PC-3 (cell line): ENCODE data around the gene IFNAR1. TPM values are rescaled to one million over a fixed set of nuclear protein-coding genes. Genes with fewer than 3 reads are reported as not detected.

Source experiments
- ATAC-seq: fragments of 200-7000 bp; cut with Tn5 transposase; 2 replicates; pipeline ENCODE4 v1.9.1; 2020; ENCODE audit warnings: mild to moderate bottlenecking, moderate library complexity
- Bru-seq: library from RNA; stranded (reverse); fragments of 400-500 nt; gene quantifications from one replicate; lab custom pipeline; 2021; lab: Mats Ljungman, UMichigan
- BruChase-seq, 2 experiments: library from RNA; stranded (reverse); fragments of 400-500 nt; gene quantifications; one replicate each; lab custom pipeline; 2021; lab: Mats Ljungman, UMichigan
- BruUV-seq: library from RNA; stranded (reverse); fragments of 400-500 nt; replicated peaks from 2 replicates; lab custom pipeline; 2021; lab: Mats Ljungman, UMichigan
- CTCF ChIA-PET: fragments of 300-600 bp; sonication (Branson Sonifier 250); formaldehyde crosslinking; loops from one replicate; lab custom pipeline; 2022; ENCODE audit warnings: antibody characterized with exemption; lab: Charles Lee
- POLR2A ChIA-PET: fragments of 300-600 bp; sonication (Branson Sonifier 250); formaldehyde crosslinking; loops from one replicate; lab custom pipeline; 2022; ENCODE audit warnings: antibody characterized with exemption; ENCODE audit not compliant: unreplicated experiment; lab: Charles Lee
- DNase-seq: peaks from one replicate; pipeline ENCODE4 v3.0.0-alpha.2; 2015
- H2AFZ ChIP-seq: fragments of 300-600 bp; sonication (generic); 2 replicates; pipeline ENCODE4 v1.6.0; 2016; ENCODE audit warnings: antibody characterized with exemption, low read length
- H3F3A ChIP-seq: fragments of 300-600 bp; sonication (generic); one replicate; pipeline ENCODE4 v1.6.0; 2017; ENCODE audit warnings: antibody characterized with exemption, low read length, control low read depth, mild to moderate bottlenecking; ENCODE audit not compliant: unreplicated experiment
- H3K27ac ChIP-seq: fragments of 300-600 bp; sonication (generic); 2 replicates; pipeline ENCODE4 v1.5.1; 2016; ENCODE audit warnings: mild to moderate bottlenecking, low read length
- H3K27me3 ChIP-seq: fragments of 300-600 bp; sonication (generic); 2 replicates; pipeline ENCODE4 v1.6.1; 2016; ENCODE audit warnings: low read length, mixed read lengths
- H3K36me3 ChIP-seq: fragments of 300-600 bp; sonication (generic); 2 replicates; pipeline ENCODE4 v1.6.1; 2016; ENCODE audit warnings: low read depth, mixed run types, low read length, mixed read lengths
- H3K4me1 ChIP-seq: fragments of 300-600 bp; sonication (generic); 2 replicates; pipeline ENCODE4 v1.5.1; 2016; ENCODE audit warnings: low read length; ENCODE audit not compliant: insufficient read depth
- H3K4me2 ChIP-seq: fragments of 300-600 bp; sonication (generic); 2 replicates; pipeline ENCODE4 v1.6.0; 2016; ENCODE audit warnings: low read length
- H3K4me3 ChIP-seq: fragments of 300-600 bp; sonication (generic); 2 replicates; pipeline ENCODE4 v1.5.1; 2016; ENCODE audit warnings: mild to moderate bottlenecking, low read length, mixed read lengths
- H3K79me2 ChIP-seq: fragments of 300-600 bp; sonication (generic); 2 replicates; pipeline ENCODE4 v1.6.1; 2017; ENCODE audit warnings: low read length, mixed read lengths
- H3K9ac ChIP-seq: fragments of 300-600 bp; sonication (generic); 2 replicates; pipeline ENCODE4 v1.6.0; 2016; ENCODE audit warnings: mild to moderate bottlenecking, low read length
- H3K9me2 ChIP-seq: fragments of 300-600 bp; sonication (generic); replicated peaks from 2 replicates; pipeline ENCODE4 v1.6.1; 2016; ENCODE audit warnings: mixed run types, low read length, mixed read lengths
- H3K9me3 ChIP-seq: fragments of 300-600 bp; sonication (generic); 2 replicates; pipeline ENCODE4 v1.6.1; 2016; ENCODE audit warnings: low read length, mixed read lengths
- H4K20me1 ChIP-seq: fragments of 300-600 bp; sonication (generic); 2 replicates; pipeline ENCODE4 v1.6.1; 2016; ENCODE audit warnings: low read length, mixed read lengths
- EZH2 ChIP-seq: fragments of 300-600 bp; sonication (generic); IDR thresholded peaks from one replicate; pipeline ENCODE4 v1.6.1; 2017; ENCODE audit warnings: antibody characterized with exemption, mild to moderate bottlenecking, low read length; ENCODE audit not compliant: unreplicated experiment
- EZH2phosphoT487 ChIP-seq: fragments of 300-600 bp; sonication (generic); IDR thresholded peaks from 2 replicates; pipeline ENCODE4 v1.6.1; 2018; ENCODE audit warnings: mild to moderate bottlenecking, antibody characterized with exemption, low read length, borderline replicate concordance
- intact Hi-C: fragments of 100-400 bp; cut with micrococcal nuclease; formaldehyde crosslinking; loops from 2 replicates; pipeline ENCODE4 v1.9.0; 2023
- long read RNA-seq: library from polyadenylated mRNA; unstranded; transcript quantifications from one replicate; pipeline ENCODE4 v2.0.0, GENCODE V29; 2021; ENCODE audit not compliant: unreplicated experiment
- total RNA-seq: library from RNA; depleted of rRNA; stranded (reverse); fragments of >200 nt; gene quantifications from 2 replicates; pipeline ENCODE4 v1.2.3, GENCODE V29; 2014; rRNA removed
- TF ChIP-seq, protein P1 (sequence below): fragments of 300-600 bp; sonication (generic); conservative IDR thresholded peaks from 2 replicates; pipeline ENCODE4 v1.5.1; 2017; ENCODE audit warnings: antibody characterized with exemption, low read depth, mild to moderate bottlenecking, low read length

Gene IFNAR1
- total RNA-seq (13.2 and 18.4 TPM in 2 replicates), Bru-seq, nascent RNA (percentile 85 among the genes with signal in this experiment), BruChase-seq, experiment 1, labeled RNA remaining after a 6-hour chase (percentile 92 among the genes with signal in this experiment), BruChase-seq, experiment 2, labeled RNA remaining after a 2-hour chase (percentile 86 among the genes with signal in this experiment)
- long read RNA-seq, full-length matches to known transcripts = 91 of 149 reads
- long read RNA-seq, partial matches to known transcripts = 13 of 149 reads
- long read RNA-seq, other reads (novel, unspliced or antisense) = 45 of 149 reads

DNA sequence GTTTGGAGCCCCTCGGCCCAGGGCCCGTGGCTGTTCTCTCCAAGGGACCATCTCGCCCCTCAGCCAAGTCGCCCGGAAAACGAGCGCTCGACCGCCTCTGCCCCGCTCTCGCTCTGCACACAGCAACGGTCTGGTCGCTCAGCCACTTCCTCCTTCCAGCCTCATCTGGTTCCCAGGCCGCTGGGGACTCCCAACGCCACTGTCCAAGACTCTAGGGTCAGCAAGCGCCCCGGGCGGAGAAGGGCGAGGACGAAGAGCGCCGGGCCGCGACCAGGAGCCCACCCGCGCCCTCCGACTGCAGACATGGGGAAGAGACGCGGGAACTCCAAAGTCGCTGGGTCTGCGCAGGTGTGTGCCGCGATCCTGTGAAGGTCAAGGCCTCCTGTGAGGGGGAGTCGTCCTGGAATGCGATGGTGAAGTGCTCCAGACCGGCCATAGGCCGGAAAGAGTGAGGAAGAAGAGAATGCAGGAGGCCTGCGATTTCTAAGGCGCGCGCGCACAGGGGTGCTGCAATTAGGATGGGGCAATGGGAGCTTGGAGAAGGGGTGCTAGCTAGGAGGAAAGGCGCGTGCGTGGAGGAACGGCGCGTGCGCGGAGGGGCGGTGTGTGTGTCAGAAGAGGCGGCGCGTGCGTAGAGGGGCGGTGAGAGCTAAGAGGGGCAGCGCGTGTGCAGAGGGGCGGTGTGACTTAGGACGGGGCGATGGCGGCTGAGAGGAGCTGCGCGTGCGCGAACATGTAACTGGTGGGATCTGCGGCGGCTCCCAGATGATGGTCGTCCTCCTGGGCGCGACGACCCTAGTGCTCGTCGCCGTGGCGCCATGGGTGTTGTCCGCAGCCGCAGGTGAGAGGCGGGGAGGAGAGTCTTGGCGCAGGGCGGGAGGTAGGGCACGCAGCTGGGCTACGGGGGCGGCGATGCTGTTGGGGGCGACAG lies at the start of gene IFNAR1:
Gene IFNAR1, plus strand, starts transcription at position 680 of the 931 bp plus-strand sequence. Its CDS starts 86 bp downstream, at position 766.
- H3K36me3 ChIP-seq = no peaks in the 10 kb centered on the region
- DNase-seq (peak; percentile 94), ATAC-seq (peak; percentile 90)
- no peaks in the 10 kb centered on the region for H3K9me2 ChIP-seq
- BruUV-seq = TSS peak; percentile 76
- peak within 1 kb of the TSS; percentile 98 for H2AFZ ChIP-seq
- intact Hi-C loops = loop anchor here (1.0 to 2.0 kb wide), 4 partner anchors 50 to 126 kb away; partner anchors contain the start of gene IL10RB
- no peaks in the 10 kb centered on the region for H3K9me3 ChIP-seq
- no peaks in the 10 kb centered on the region for H3F3A ChIP-seq
- peak within 1 kb of the TSS; percentile 74 for H3K27ac ChIP-seq
- TF ChIP-seq, protein P1, sequence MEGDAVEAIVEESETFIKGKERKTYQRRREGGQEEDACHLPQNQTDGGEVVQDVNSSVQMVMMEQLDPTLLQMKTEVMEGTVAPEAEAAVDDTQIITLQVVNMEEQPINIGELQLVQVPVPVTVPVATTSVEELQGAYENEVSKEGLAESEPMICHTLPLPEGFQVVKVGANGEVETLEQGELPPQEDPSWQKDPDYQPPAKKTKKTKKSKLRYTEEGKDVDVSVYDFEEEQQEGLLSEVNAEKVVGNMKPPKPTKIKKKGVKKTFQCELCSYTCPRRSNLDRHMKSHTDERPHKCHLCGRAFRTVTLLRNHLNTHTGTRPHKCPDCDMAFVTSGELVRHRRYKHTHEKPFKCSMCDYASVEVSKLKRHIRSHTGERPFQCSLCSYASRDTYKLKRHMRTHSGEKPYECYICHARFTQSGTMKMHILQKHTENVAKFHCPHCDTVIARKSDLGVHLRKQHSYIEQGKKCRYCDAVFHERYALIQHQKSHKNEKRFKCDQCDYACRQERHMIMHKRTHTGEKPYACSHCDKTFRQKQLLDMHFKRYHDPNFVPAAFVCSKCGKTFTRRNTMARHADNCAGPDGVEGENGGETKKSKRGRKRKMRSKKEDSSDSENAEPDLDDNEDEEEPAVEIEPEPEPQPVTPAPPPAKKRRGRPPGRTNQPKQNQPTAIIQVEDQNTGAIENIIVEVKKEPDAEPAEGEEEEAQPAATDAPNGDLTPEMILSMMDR = no peak
- no peak for TF ChIP-seq EZH2phosphoT487
- TF ChIP-seq EZH2 = no peak
- CTCF ChIA-PET = interaction anchor here (0.7 to 1.7 kb wide), 4 partner anchors 37 to 125 kb away, joined by 4 to 11 read pairs (median 6); no protein-coding TSS in a partner anchor
- peak within 1 kb of the TSS; percentile 97 for H3K4me2 ChIP-seq
- H3K27me3 ChIP-seq = no peaks in the 10 kb centered on the region
- H4K20me1 ChIP-seq = no peaks in the 10 kb centered on the region
- H3K4me1 ChIP-seq = peaks cover 7% of the 10 kb centered on the region; the same call in 1 of the 2 replicates
- peak within 1 kb of the TSS; percentile 92 for H3K9ac ChIP-seq
- H3K79me2 ChIP-seq = peaks cover 45% of the 10 kb centered on the region
- POLR2A ChIA-PET = interaction anchor here (0.6 to 1.1 kb wide), 12 partner anchors 21 to 1046 kb away, joined by 3 to 17 read pairs (median 4); partner anchors contain the start of genes IL10RB and MIS18A
- H3K4me3 ChIP-seq = peak within 1 kb of the TSS; percentile 93

DNA sequence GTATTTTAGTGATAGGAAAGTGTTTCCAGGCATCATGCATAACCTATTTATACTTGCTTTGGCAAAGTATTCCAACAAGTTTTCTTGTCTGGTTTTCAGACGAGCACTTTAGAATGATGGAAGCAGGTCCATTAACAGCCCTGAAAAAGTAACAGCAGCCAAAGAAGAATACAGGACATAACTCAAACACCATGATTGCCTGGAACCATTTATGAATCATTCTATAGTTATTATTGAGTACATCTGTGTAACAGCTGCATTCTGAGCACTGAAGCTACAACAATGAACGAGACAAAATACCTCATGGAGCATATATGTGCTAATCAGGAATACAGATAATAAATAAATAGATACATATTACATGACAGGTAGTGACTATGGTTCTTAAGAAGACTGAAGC lies 46.0 kb upstream of the IFNAR1 start:
- H3K9me2 ChIP-seq = no peaks in the 10 kb centered on the region
- no peaks in the 10 kb centered on the region for H3K36me3 ChIP-seq
- no peak for ATAC-seq
- no peak overlapping the region for H2AFZ ChIP-seq
- ChIA-PET POLR2A (no interaction called here), CTCF (no interaction called here)
- no peak overlapping the region for H3K9ac ChIP-seq
- no peaks in the 10 kb centered on the region for H4K20me1 ChIP-seq
- intact Hi-C loops = no loop called here
- no peaks in the 10 kb centered on the region for H3F3A ChIP-seq
- no peaks in the 10 kb centered on the region for H3K79me2 ChIP-seq
- no peaks in the 10 kb centered on the region for H3K27me3 ChIP-seq
- no peaks in the 10 kb centered on the region for H3K4me1 ChIP-seq
- TF ChIP-seq EZH2 = no peak
- TF ChIP-seq, protein P1 = no peak
- no peak for TF ChIP-seq EZH2phosphoT487
- BruUV-seq = no TSS peak
- no peak overlapping the region for H3K27ac ChIP-seq
- no peak for DNase-seq
- no peaks in the 10 kb centered on the region for H3K9me3 ChIP-seq
- no peak overlapping the region for H3K4me3 ChIP-seq
- H3K4me2 ChIP-seq = no peak overlapping the region
